ENCODE results near the gene DUS1L.

- TF ChIP-seq PATZ1 (CRISPR knock-in tag; IDR thresholded peaks at IDR 0.05; ENCODE audit: borderline replicate concordance) (no peak), RARB (CRISPR knock-in tag; IDR thresholded peaks at IDR 0.05) (no peak), CREB5 (CRISPR knock-in tag; IDR thresholded peaks at IDR 0.05; ENCODE audit: low read depth) (no peak), ARNTL (CRISPR knock-in tag; IDR thresholded peaks at IDR 0.05; ENCODE audit: borderline replicate concordance, low read depth) (no peak), BACH2 (CRISPR knock-in tag; IDR thresholded peaks at IDR 0.05; ENCODE audit: borderline replicate concordance) (no peak), ZFP3 (CRISPR knock-in tag; IDR thresholded peaks at IDR 0.05) (peak; percentile 82), TOX (CRISPR knock-in tag; IDR thresholded peaks at IDR 0.05; ENCODE audit: borderline replicate concordance) (no peak), ZNF70 (CRISPR knock-in tag; IDR thresholded peaks at IDR 0.05) (no peak), ZNF8 (CRISPR knock-in tag; IDR thresholded peaks at IDR 0.05) (no peak), ZFP30 (CRISPR knock-in tag; IDR thresholded peaks at IDR 0.05) (no peak)
Observed at GRCh38 chr17:82065638-82066303, at the start of gene DUS1L.
